K562 (cell line): ENCODE data around the gene DOK3. TPM values are rescaled to one million over a fixed set of nuclear protein-coding genes. Genes with fewer than 3 reads are reported as not detected.

Experiments used
- ATAC-seq: fragments of 200-7000 bp; cut with Tn5 transposase; 3 replicates; pipeline ENCODE4 v1.9.1; 2020; ENCODE audit warnings: moderate library complexity
- BruUV-seq: library from RNA; stranded (reverse); fragments of 400-500 nt; replicated peaks from 2 replicates; lab custom pipeline; 2021; lab: Mats Ljungman, UMichigan
- CTCF ChIA-PET: fragments of 300-600 bp; formaldehyde crosslinking; extraction: SDS; loops from one replicate; lab custom pipeline; 2021; ENCODE audit warnings: low intra/inter-chr PET ratio; lab: Yijun Ruan, JAX
- POLR2A ChIA-PET: fragments of 300-600, 350-650 bp; sonication (Branson Sonifier 250); formaldehyde crosslinking; extraction: SDS; loops from one replicate; lab custom pipeline; 2021; ENCODE audit warnings: antibody characterized with exemption, inconsistent platforms; lab: Yijun Ruan, JAX
- DNase-seq, 4 experiments: peaks; one replicate each; pipeline versions ENCODE4 v3.0.0 to v3.0.0-alpha.2; 2011 to 2018; ENCODE audit warnings: low spot score in 3 of 4, mixed read lengths in 3 of 4; ENCODE audit errors: extremely low read depth in 1 of 4
- FAIRE-seq: peaks from 2 replicates; lab custom pipeline; 2011; peaks lifted over from hg19 to GRCh38; lab: Jason Lieb, UNC
- H2AFZ ChIP-seq: 2 replicates; pipeline ENCODE4 v1.6.0; 2011; ENCODE audit warnings: low read depth, low read length, control low read depth, inconsistent platforms
- H3K27ac ChIP-seq: fragments of 200-600 bp; 3 replicates; pipeline ENCODE4 v1.8.0; 2011; ENCODE audit warnings: low read depth, mild to moderate bottlenecking, control low read depth, inconsistent platforms, low read length, moderate library complexity, mixed read lengths; ENCODE audit errors: extremely low read depth
- H3K27me3 ChIP-seq, 2 experiments: fragments of 300-600 bp in 1 of 2; 2 replicates in 1 of 2; 3 replicates in 1 of 2; pipeline versions ENCODE4 v1.6.0 to v1.8.0; 2011; ENCODE audit warnings: inconsistent platforms in 2 of 2, low read length in 2 of 2, mild to moderate bottlenecking in 1 of 2, mixed read lengths in 1 of 2, moderate library complexity in 1 of 2; ENCODE audit not compliant: control insufficient read depth in 2 of 2, insufficient read depth in 2 of 2
- H3K36me3 ChIP-seq: fragments of 300-600 bp; 3 replicates; pipeline ENCODE4 v1.8.0; 2011; ENCODE audit warnings: mild to moderate bottlenecking, low read length, inconsistent platforms; ENCODE audit not compliant: control insufficient read depth, insufficient read depth
- H3K4me1 ChIP-seq, 2 experiments: fragments of 200-600 bp in 1 of 2; replicated peaks in 1 of 2; 2 replicates in 1 of 2; 3 replicates in 1 of 2; pipeline versions ENCODE4 v1.5.1 to v1.8.0; 2011; ENCODE audit warnings: inconsistent platforms in 2 of 2, low read length in 2 of 2, mild to moderate bottlenecking in 1 of 2, mixed read lengths in 1 of 2, moderate library complexity in 1 of 2; ENCODE audit not compliant: control insufficient read depth in 2 of 2, insufficient read depth in 2 of 2
- H3K4me2 ChIP-seq: 2 replicates; pipeline ENCODE4 v1.6.1; 2011; ENCODE audit warnings: low read length, control low read depth, inconsistent platforms, mixed read lengths; ENCODE audit not compliant: insufficient read depth
- H3K4me3 ChIP-seq: fragments of 200-600 bp; sonication (generic), shearing (Covaris generic); 2 replicates; pipeline ENCODE4 v1.5.1; 2016; ENCODE audit warnings: control low read depth, inconsistent platforms
- H3K79me2 ChIP-seq: fragments of 200-600 bp; 3 replicates; pipeline ENCODE4 v1.8.0; 2011; ENCODE audit warnings: low read length, inconsistent platforms; ENCODE audit not compliant: control insufficient read depth, insufficient read depth
- H3K9ac ChIP-seq, 2 experiments: 2 replicates each; pipeline versions ENCODE4 v1.6.0 to v1.6.1; 2011; ENCODE audit warnings: low read depth in 2 of 2, low read length in 2 of 2, control low read depth in 1 of 2, inconsistent platforms in 1 of 2, mild to moderate bottlenecking in 1 of 2, mixed read lengths in 1 of 2; ENCODE audit not compliant: insufficient read depth in 1 of 2
- H3K9me1 ChIP-seq: one replicate; pipeline ENCODE4 v1.6.0; 2011; ENCODE audit warnings: inconsistent platforms, mild to moderate bottlenecking, low read length, moderate library complexity; ENCODE audit not compliant: control insufficient read depth, insufficient read depth
- H3K9me3 ChIP-seq: replicated peaks from 2 replicates; pipeline ENCODE4 v1.5.1; 2011; ENCODE audit warnings: low read depth, low read length, inconsistent platforms; ENCODE audit not compliant: control insufficient read depth, insufficient read depth
- H4K20me1 ChIP-seq: replicated peaks from 2 replicates; pipeline ENCODE4 v1.6.1; 2011; ENCODE audit warnings: low read length, inconsistent platforms, mixed read lengths; ENCODE audit not compliant: control insufficient read depth, insufficient read depth
- ETV5 ChIP-seq: sonication (generic); formaldehyde crosslinking; IDR thresholded peaks from 2 replicates; pipeline ENCODE4 v1.4.0; 2020; ENCODE audit warnings: low read depth, mild to moderate bottlenecking, missing genetic modification reagents
- LARP7 ChIP-seq: fragments of 450-650 bp; IDR thresholded peaks from 2 replicates; pipeline ENCODE4 v1.6.1; 2016
- LEF1 ChIP-seq: fragments of 450-650 bp; IDR thresholded peaks from 2 replicates; pipeline ENCODE4 v1.6.1; 2016; ENCODE audit warnings: mild to moderate bottlenecking
- MED1 ChIP-seq: sonication (generic); formaldehyde crosslinking; IDR thresholded peaks from 2 replicates; pipeline ENCODE4 v1.8.1; 2023; ENCODE audit warnings: missing genetic modification reagents, borderline replicate concordance
- POLR2G ChIP-seq: fragments of 200-400 bp; formaldehyde crosslinking; IDR thresholded peaks from 2 replicates; pipeline ENCODE4 v1.6.1; 2017; ENCODE audit warnings: low read depth, mild to moderate bottlenecking, antibody characterized with exemption, low read length, moderate library complexity
- PTBP1 ChIP-seq: fragments of 200-400 bp; formaldehyde crosslinking; IDR thresholded peaks from 2 replicates; pipeline ENCODE4 v1.6.1; 2017; ENCODE audit warnings: low read depth, low read length
- SNIP1 ChIP-seq: fragments of 450-650 bp; IDR thresholded peaks from 2 replicates; pipeline ENCODE4 v1.7.1; 2017; ENCODE audit warnings: low read depth, mild to moderate bottlenecking
- SREBF2 ChIP-seq: sonication (generic); formaldehyde crosslinking; IDR thresholded peaks from 2 replicates; pipeline ENCODE4 v1.4.0; 2020; ENCODE audit warnings: mild to moderate bottlenecking, missing genetic modification reagents
- SRSF9 ChIP-seq: fragments of 200-400 bp; formaldehyde crosslinking; IDR thresholded peaks from 2 replicates; pipeline ENCODE4 v1.6.1; 2017; ENCODE audit warnings: low read depth, low read length, borderline replicate concordance
- ZC3H8 ChIP-seq: fragments of 450-650 bp; IDR thresholded peaks from 2 replicates; pipeline ENCODE4 v1.6.1; 2017
- ZFX ChIP-seq: sonication (generic); formaldehyde crosslinking; IDR thresholded peaks from 2 replicates; pipeline ENCODE4 v1.8.0; 2022; ENCODE audit warnings: mild to moderate bottlenecking, missing genetic modification reagents, moderate library complexity
- ZNF668 ChIP-seq: fragments of 250-450 bp; sonication (Bioruptor Pico); IDR thresholded peaks from 2 replicates; pipeline ENCODE4 v1.8.0; 2022; ENCODE audit warnings: mild to moderate bottlenecking, inconsistent platforms
- ZNF778 ChIP-seq: fragments of 450-650 bp; formaldehyde crosslinking; IDR thresholded peaks from 2 replicates; pipeline ENCODE4 v1.4.0; 2020; ENCODE audit warnings: mild to moderate bottlenecking, moderate library complexity
- WGBS: fragments of 100-300 bp; shearing (Covaris generic); methylation state at CpG from one replicate; pipeline ENCODE4 v1.1.6; 2016; ENCODE audit warnings: low coverage, mixed read lengths; ENCODE audit not compliant: insufficient coverage; ENCODE audit errors: missing lambda C conversion rate; 5-methylcytosine and 5-hydroxymethylcytosine counted together
- in situ Hi-C: fragments of 300-500 bp; cut with MboI; formaldehyde crosslinking; loops from 4 replicates; pipeline ENCODE4 v1.15.0; 2018; ENCODE audit warnings: inconsistent platforms, mixed read lengths
- intact Hi-C: fragments of 100-400 bp; cut with micrococcal nuclease; formaldehyde crosslinking; loops from 2 replicates; pipeline ENCODE4 v1.14.2; 2022
- polyA plus RNA-seq, 8 experiments: library from polyadenylated mRNA; depleted of rRNA in 4 of 8; stranded (reverse) in 5 of 8; unstranded in 3 of 8; fragments of >200 nt; fragmentation: Nextera tagmentation in 2 of 8; fragmentation: Illumina TruSeq in 1 of 8; extraction: Ambion mirVana in 2 of 8; extraction: Trizol in 1 of 8; gene quantifications; 2 replicates each; pipeline versions ENCODE4 v1.2.1 to v1.2.3, GENCODE V29; 2011 to 2014; ENCODE audit warnings: inconsistent platforms in 1 of 8, missing spikeins in 1 of 8
- total RNA-seq, 7 experiments: library from RNA; depleted of rRNA in 6 of 7; stranded (reverse); fragments of >200 nt in 6 of 7; fragmentation: Illumina TruSeq in 2 of 7; extraction: Trizol in 2 of 7; gene quantifications; 2 replicates each; pipeline versions ENCODE4 v1.2.1 to v1.2.3, GENCODE V29; 2011 to 2021; ENCODE audit warnings: low replicate concordance in 1 of 7
- TF ChIP-seq, protein P1 (sequence below): fragments of 200-800 bp; sonication (Bioruptor generic); IDR thresholded peaks from 2 replicates; pipeline ENCODE4 v1.6.1; 2017; ENCODE audit warnings: missing genetic modification characterization, missing compliant biosample characterization

The DOK3 gene
- total and polyA plus RNA-seq, 9 of the 15 experiments (the other 6 are each of a cell fraction or from before 2014, with no cell fraction given) = 1.3 to 23.0 (median 8.0) TPM

DNA sequence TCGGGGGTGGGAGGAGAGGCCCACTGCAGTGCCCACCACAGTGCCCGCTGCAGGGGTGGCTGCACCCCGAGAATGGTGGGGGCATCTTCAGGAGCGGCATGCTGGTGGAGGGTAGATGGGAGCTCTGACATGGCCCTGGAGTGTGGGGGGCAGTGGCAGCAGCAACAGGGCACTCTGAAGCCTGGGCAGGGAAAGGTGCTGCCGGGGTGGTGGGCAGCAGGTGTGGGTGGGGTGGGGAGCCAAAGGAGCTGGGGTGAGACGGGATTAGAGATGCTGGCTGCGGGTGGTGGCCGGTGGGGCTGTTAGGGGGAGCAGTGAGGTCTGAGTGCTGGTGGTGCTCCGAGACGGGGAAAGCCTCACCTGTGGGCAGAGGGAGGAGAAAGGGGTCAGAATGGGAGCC, 26.8 kb upstream of the DOK3 start:
- no peak for DNase-seq
- Histone ChIP-seq H3K79me2 (no peaks in the 10 kb centered on the region), H3K4me3 (no peak overlapping the region), H2AFZ (no peak overlapping the region), H3K36me3 (peaks cover 89% of the 10 kb centered on the region; the same call in 2 of the 3 replicates), H4K20me1 (peaks cover 3% of the 10 kb centered on the region; the same call in 1 of the 2 replicates), H3K27ac (no peak overlapping the region), H3K9ac (no peak overlapping the region), H3K9me3 (no peaks in the 10 kb centered on the region)
- ATAC-seq = no peak
- CTCF ChIA-PET = no interaction called here
- in situ Hi-C loops = no loop called here
- intact Hi-C loops = no loop called here
- POLR2A ChIA-PET = interaction anchor here (0.6 to 3.1 kb wide), 3 partner anchors 9 to 103 kb away, joined by 3 to 14 read pairs (median 4); no protein-coding TSS in a partner anchor
- WGBS = 90% methylated on average over 8 of the region's 10 CpGs
- no peak for FAIRE-seq
- TF ChIP-seq POLR2G = 0 out of 2 replicates have a peak, but pooled peaks have one; percentile 26
- TF ChIP-seq ZFX (CRISPR knock-in tag) = no peak
- no peak for TF ChIP-seq LEF1
- no peak for TF ChIP-seq ZNF778 (CRISPR knock-in tag)
- no peak for TF ChIP-seq SREBF2 (CRISPR knock-in tag)
- no peak for TF ChIP-seq MED1 (CRISPR knock-in tag)
- TF ChIP-seq, all 486 proteins: peak for 1
- no peaks in the 10 kb centered on the region for H3K9me1 ChIP-seq
- no peaks in the 10 kb centered on the region for H3K4me1 ChIP-seq
- no peak overlapping the region for H3K4me2 ChIP-seq
- H3K27me3 ChIP-seq = no peaks in the 10 kb centered on the region
- BruUV-seq = no TSS peak

DNA sequence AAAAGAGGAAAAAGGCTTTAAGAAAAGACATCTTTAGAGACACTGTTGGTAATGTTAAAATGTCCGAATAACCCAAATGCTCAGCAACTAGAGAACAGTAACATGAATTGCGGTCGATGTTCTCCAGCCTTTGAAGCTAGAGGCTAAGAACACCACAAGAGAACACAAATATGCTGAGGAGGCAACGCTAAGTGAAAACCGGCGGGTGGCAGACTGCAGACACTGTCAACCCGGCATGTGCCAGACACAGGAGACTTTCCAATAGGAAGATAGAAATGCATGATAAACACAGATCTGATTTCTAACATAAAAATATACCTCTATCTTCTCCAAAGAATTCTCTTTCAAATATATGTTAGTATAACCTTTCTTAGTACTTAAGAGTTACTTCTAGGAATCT, 25.5 kb upstream of the DOK3 start:
- no peak for FAIRE-seq
- intact Hi-C loops = no loop called here
- POLR2A ChIA-PET = interaction anchor here (1.4 to 3.1 kb wide), 2 partner anchors 11 to 17 kb away, joined by 6 to 14 read pairs; no protein-coding TSS in a partner anchor

More for the DNA sequence above, 25.5 kb upstream of the DOK3 start:
- peaks cover 3% of the 10 kb centered on the region for H4K20me1 ChIP-seq
- ATAC-seq (no peak), DNase-seq (no peak)
- CTCF ChIA-PET = no interaction called here
- H3K36me3 ChIP-seq = peaks cover 92% of the 10 kb centered on the region
- H3K27me3 ChIP-seq = no peaks in the 10 kb centered on the region
- no peak overlapping the region for H3K9ac ChIP-seq
- H3K9me1 ChIP-seq = no peaks in the 10 kb centered on the region
- H3K4me1 ChIP-seq = peaks cover 7 to 9% of the 10 kb centered on the region in 2 experiments
- H3K27ac ChIP-seq = no peak overlapping the region
- H3K9me3 ChIP-seq = no peaks in the 10 kb centered on the region
- H3K4me3 ChIP-seq = no peak overlapping the region
- no peak overlapping the region for H3K4me2 ChIP-seq
- no peak overlapping the region for H2AFZ ChIP-seq
- in situ Hi-C loops = no loop called here
- no peaks in the 10 kb centered on the region for H3K79me2 ChIP-seq
- BruUV-seq = no TSS peak
- 92% methylated on average over 7 of the region's 7 CpGs for WGBS
- TF ChIP-seq, protein P1, sequence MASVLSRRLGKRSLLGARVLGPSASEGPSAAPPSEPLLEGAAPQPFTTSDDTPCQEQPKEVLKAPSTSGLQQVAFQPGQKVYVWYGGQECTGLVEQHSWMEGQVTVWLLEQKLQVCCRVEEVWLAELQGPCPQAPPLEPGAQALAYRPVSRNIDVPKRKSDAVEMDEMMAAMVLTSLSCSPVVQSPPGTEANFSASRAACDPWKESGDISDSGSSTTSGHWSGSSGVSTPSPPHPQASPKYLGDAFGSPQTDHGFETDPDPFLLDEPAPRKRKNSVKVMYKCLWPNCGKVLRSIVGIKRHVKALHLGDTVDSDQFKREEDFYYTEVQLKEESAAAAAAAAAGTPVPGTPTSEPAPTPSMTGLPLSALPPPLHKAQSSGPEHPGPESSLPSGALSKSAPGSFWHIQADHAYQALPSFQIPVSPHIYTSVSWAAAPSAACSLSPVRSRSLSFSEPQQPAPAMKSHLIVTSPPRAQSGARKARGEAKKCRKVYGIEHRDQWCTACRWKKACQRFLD (CRISPR knock-in tag) = no peak
- no peak for TF ChIP-seq LARP7
- TF ChIP-seq ZC3H8 = no peak
- no peak for TF ChIP-seq ETV5
- no peak for TF ChIP-seq SRSF9
- TF ChIP-seq ZNF668 (CRISPR knock-in tag) = no peak
- TF ChIP-seq PTBP1 = no peak
- TF ChIP-seq SNIP1 = no peak
- TF ChIP-seq, all 486 proteins: peak for 0
